ENCODE measurements around the gene AJAP1.
"Not testable (repeated sequence)": the region's sequence is repeated elsewhere in the genome, so short reads cannot be mapped to it uniquely, and the experiment has no call there.

Gene AJAP1

DNA sequence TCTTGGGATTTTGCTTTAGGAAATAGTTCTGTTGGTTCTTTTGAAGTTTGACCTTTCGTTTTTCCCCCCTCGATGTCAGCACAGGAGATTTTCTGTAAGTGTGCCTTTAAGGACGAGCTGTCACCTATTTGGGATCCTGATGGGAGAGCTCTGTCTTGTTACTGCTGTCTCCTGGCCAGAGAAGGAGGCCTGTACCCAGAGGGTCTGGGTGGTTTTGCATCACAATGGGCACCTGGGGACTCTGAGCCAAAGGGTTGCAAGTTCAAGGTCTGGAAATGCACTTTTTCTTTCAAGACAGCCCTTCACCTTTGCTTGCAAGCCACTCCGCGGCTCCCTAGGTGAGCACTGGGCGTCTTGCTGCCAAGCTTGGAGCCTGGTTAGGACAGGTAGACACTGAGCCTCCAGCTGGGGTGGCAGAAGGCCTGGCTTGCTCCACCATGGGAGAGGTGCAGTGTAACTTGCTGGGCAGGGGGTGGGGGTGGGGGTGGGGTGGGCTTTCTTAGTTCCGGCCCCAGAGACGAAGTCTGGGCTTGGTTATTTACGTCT lies 2.9 kb downstream of the AJAP1 start:
- no peak for DNase-seq (ENCODE audit: low read depth in 2 of 2)

- no peak for DNase-seq (ENCODE audit: low read depth in 2 of 2)
These were observed 3.6 kb downstream of the AJAP1 start for GRCh38 chr1:4657960-4658541.

- no peak for DNase-seq (ENCODE audit: low read depth in 2 of 2)
These were observed 4.5 kb downstream of the AJAP1 start for GRCh38 chr1:4658643-4659628.

- DNase-seq (ENCODE audit: low read depth in 2 of 2): no peak
These were observed 6.6 kb downstream of the AJAP1 start for GRCh38 chr1:4660917-4661594.

DNA sequence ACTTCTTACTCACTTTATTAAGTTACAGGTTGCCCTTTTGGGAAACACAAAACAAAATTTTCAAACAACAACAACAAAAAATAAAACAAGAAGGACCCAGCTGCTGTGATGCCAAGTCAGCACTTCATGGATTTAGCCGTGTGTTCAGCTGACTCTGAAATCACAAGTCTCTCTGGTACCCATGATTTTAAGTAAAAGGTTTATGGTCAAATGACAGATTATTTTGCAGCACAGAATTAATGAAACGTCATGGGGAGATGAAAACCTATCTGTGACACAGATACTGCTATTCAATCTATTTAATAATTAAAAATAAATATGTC lies 7.1 kb downstream of the AJAP1 start:
- no peak for DNase-seq (ENCODE audit: low read depth in 2 of 2)

GRCh38 chr1:4662168-4662567 lies 7.8 kb downstream of the AJAP1 start:
- no peak for DNase-seq (ENCODE audit: low read depth in 2 of 2)

DNA sequence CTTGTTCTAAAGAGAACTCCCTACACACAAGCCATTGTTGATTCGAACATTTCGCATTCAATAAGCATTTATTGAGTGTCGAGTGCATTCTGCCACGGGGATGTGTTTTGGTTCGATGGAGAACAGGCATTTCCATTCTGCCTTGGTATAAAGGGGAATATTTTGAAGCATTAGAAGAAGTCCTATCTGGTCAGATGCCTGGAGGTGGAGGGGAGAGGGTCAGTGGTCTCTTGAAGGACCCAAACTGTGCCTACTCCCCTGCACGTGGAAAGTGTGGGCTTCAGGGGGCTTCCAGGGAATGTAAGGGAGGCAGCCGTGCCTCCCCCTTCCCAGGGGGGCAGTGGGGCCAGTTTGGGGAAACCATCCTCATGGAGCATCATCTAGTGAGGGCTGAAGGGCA lies 8.3 kb downstream of the AJAP1 start:
- no peak for DNase-seq (ENCODE audit: low read depth in 2 of 2)

- DNase-seq (ENCODE audit: low read depth in 2 of 2): no peak
These were observed 9.7 kb downstream of the AJAP1 start for GRCh38 chr1:4664095-4664494.

DNA sequence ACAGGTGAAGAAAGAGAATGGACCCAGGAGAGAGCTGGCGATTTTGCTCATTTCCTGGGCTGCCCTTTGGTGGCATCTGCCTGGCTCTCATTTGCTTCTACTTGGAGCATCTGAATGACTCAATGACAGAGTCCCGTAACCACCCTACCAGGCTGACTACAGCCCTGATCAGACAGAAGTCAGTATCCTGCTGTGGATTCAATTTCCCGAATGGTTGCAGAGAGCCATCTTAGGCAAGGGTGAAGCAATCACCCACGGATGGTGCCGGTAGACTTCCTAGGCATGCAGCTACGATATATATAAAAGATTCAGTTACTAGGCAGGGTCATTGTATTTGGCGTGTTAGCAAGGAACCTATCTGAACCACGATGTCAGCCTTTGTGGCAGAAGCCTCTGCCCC lies 10.2 kb downstream of the AJAP1 start:
- no peak for DNase-seq (ENCODE audit: low read depth in 2 of 2)

GRCh38 chr1:4665456-4665855 lies 11.0 kb downstream of the AJAP1 start:
- no peak for DNase-seq (ENCODE audit: low read depth in 2 of 2)

DNA sequence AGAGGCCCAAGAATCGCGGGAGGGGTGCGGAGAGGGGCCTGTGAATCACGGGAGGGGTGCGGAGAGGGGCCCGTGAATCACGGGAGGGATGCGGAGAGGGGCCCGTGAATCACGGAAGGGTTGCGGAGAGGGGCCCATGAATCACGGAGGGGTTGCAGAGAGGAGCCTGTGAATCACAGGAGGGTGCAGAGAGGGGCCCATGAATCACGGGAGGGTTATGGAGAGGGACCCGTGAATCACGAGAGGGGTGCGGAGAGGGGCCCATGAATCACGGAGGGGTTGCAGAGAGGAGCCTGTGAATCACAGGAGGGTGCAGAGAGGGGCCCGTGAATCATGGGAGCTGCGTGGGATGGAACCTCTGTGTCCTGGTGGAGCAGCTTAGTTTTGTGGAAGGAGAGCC lies 12.3 kb downstream of the AJAP1 start:
- not testable (repeated sequence) for DNase-seq (ENCODE audit: low read depth in 2 of 2)

- no peak for DNase-seq (ENCODE audit: low read depth in 2 of 2)
These were observed 14.6 kb downstream of the AJAP1 start for GRCh38 chr1:4668743-4669700.

DNA sequence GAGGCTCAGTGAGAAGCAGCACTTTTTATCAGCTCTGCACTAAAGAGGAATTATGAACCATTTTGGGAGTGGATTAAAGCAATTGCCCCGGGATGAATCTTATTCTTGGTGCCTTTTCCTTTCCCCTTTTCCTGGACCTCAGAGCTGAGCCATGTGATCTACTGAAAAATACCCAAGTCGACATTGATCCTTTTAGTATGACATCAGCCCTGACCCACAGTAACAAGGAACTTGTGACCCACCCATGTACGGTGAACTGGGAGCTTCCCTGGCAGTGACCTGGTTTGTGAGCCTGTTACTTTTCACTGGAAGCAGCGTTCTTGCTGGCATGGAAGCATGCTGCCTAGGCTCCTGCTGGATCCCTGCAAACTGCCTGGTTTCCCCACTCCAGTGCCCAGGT lies 15.9 kb downstream of the AJAP1 start:
- DNase-seq (ENCODE audit: low read depth in 2 of 2): no peak

DNA sequence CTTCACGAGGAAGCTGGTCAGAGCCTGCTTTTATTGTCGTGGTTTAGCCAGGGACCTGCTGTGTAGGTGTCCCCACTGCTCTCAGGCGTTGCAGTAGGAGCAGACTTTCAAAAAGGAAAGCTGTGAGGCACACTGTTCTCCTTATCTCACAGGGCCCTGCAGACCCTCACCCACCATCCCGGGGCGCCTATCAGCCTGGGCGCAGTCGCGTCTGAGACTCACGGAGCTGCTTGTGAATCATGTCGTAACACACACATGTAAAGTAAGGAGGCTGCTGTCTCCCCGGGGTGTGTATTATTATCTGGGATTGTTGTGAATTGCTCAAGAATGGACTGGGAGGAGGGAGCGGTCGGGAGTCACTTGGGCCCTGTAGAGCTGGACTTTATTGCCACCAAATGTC lies 17.4 kb downstream of the AJAP1 start:
- no peak for DNase-seq (ENCODE audit: low read depth in 2 of 2)

GRCh38 chr1:4673494-4673893 lies 19.1 kb downstream of the AJAP1 start:
- no peak for DNase-seq (ENCODE audit: low read depth in 2 of 2)

- DNase-seq (ENCODE audit: low read depth in 2 of 2): no peak
These were observed 19.7 kb downstream of the AJAP1 start for GRCh38 chr1:4674117-4674516.

GRCh38 chr1:4674676-4675075 lies 20.3 kb downstream of the AJAP1 start:
- no peak for DNase-seq (ENCODE audit: low read depth in 2 of 2)

DNA sequence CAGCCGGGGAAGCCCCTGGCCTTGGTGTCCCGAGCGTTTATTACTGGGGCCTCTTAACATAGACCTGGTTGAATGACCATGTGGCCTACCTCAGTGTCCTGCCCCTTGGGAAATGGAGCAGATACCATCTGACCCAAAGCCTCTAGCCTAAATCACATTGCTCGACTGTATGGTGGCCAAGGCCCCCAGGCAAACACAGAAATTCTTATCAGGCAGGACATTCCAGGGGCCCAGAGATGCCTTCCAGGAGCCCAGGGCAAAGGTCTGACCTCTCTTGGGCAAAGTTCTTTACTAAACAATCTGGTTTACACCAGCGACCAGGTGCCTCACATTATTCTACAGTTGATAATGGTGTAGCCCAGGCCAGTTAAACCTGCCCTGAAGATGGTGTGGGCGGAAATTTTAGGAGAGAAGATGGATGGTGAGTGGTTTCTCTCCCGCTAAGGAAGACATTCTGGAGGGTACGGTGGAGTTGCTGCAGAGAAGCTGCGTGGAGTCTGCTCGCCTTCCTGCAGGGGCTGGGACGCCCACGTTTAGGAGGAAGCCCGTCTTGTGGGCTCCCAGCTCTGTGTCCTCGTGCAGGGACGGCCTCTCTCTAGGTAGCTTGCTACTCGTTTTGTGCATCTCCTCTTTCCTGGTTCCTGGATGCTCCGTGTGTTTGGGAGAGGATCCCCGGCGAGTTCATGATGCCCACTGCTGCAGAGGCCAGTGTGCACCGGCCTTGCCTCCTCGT lies 21.2 kb downstream of the AJAP1 start:
- no peak for DNase-seq (ENCODE audit: low read depth in 2 of 2)

DNA sequence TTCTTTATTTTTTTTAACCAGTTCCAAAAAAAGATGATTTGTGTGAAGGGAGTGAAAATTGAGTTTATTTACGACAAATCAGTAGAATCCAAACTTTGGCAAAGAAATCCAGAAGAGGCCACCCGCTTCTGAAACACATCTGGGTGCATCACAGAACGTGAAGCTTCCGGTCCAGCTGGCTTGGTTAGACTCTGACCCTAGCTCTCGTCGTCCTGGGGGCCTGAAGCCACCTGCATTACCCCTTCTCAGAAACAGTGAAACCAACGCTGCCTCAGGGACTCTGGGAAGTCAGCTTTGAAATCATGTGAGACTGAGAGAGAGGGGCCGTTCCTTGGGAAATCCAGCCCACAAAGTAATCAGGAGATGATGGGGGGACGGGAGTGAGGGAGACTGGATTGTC lies 21.8 kb downstream of the AJAP1 start:
- no peak for DNase-seq (ENCODE audit: low read depth in 2 of 2)

DNA sequence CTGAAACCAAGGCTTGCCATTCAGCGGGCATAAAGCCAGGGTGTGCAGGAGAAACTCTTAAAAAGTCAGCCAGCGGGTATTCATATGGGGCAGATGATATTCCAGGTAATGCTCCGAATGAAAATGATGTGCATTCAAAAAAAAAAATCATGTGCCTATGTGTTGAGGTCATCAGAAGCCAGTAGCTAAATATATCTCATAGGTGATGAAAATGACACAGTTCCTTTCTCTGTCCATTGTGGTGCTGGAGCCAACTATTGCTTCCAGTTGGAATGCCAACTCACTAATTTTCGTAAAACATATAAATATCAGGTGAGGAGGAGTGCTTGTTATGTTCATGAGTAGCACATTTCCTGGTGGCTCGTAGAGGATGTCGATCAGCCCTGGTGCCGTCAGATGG lies 23.2 kb downstream of the AJAP1 start:
- no peak for DNase-seq (ENCODE audit: low read depth in 2 of 2)
